OCI-LY7 (cell line): ENCODE data around the gene EXT2. TPM values are rescaled to one million over a fixed set of nuclear protein-coding genes. Genes with fewer than 3 reads are reported as not detected.

ENCODE experiments used
- BruUV-seq: library from RNA; stranded (reverse); fragments of 400-500 nt; replicated peaks from 2 replicates; lab custom pipeline; 2021; lab: Mats Ljungman, UMichigan
- CTCF ChIA-PET: fragments of 300-600 bp; sonication (Branson Sonifier 250); formaldehyde crosslinking; loops from one replicate; lab custom pipeline; 2022; ENCODE audit warnings: antibody characterized with exemption; ENCODE audit not compliant: unreplicated experiment; lab: Charles Lee
- POLR2A ChIA-PET: fragments of 300-600 bp; sonication (Branson Sonifier 250); formaldehyde crosslinking; loops from one replicate; lab custom pipeline; 2022; ENCODE audit warnings: antibody characterized with exemption; lab: Charles Lee
- DNase-seq: peaks from one replicate; pipeline ENCODE4 v3.0.0-alpha.2; 2015; ENCODE audit warnings: low spot score
- H2AFZ ChIP-seq: fragments of 200-600 bp; sonication (generic), shearing (Covaris generic); 2 replicates; pipeline ENCODE4 v1.6.1; 2014; ENCODE audit warnings: mild to moderate bottlenecking, antibody characterized with exemption, low read length, moderate library complexity
- H3K27ac ChIP-seq: fragments of 200-600 bp; sonication (generic); 2 replicates; pipeline ENCODE4 v1.5.1; 2014; ENCODE audit warnings: mixed run types, low read depth, mild to moderate bottlenecking, moderate library complexity, low read length, inconsistent platforms; ENCODE audit not compliant: poor library complexity, severe bottlenecking
- H3K36me3 ChIP-seq: fragments of 200-600 bp; sonication (generic); 2 replicates; pipeline ENCODE4 v1.6.1; 2014; ENCODE audit warnings: mild to moderate bottlenecking, antibody characterized with exemption, low read length, moderate library complexity, mixed read lengths; ENCODE audit not compliant: insufficient read depth
- H3K4me1 ChIP-seq: fragments of 200-600 bp; sonication (generic); 2 replicates; pipeline ENCODE4 v1.5.1; 2014; ENCODE audit warnings: mild to moderate bottlenecking, low read length; ENCODE audit not compliant: insufficient read depth, poor library complexity, severe bottlenecking
- H3K4me2 ChIP-seq: fragments of 200-600 bp; sonication (generic); 2 replicates; pipeline ENCODE4 v1.6.1; 2014; ENCODE audit warnings: mild to moderate bottlenecking, low read length
- H3K4me3 ChIP-seq: fragments of 200-600 bp; sonication (generic); 2 replicates; pipeline ENCODE4 v1.5.1; 2014; ENCODE audit warnings: mild to moderate bottlenecking, low read depth, low read length; ENCODE audit not compliant: poor library complexity, severe bottlenecking
- H3K79me2 ChIP-seq: fragments of 200-600 bp; sonication (generic); 2 replicates; pipeline ENCODE4 v1.6.1; 2016; ENCODE audit warnings: low read depth, mild to moderate bottlenecking, low read length, moderate library complexity, mixed read lengths; ENCODE audit not compliant: insufficient read depth
- H3K9me2 ChIP-seq: fragments of 200-600 bp; sonication (generic); 2 replicates; pipeline ENCODE4 v1.6.1; 2016; ENCODE audit warnings: mild to moderate bottlenecking, low read length, mixed read lengths; ENCODE audit not compliant: insufficient read depth
- H3K9me3 ChIP-seq: fragments of 200-600 bp; sonication (generic); 2 replicates; pipeline ENCODE4 v1.6.1; 2014; ENCODE audit warnings: mild to moderate bottlenecking, mixed run types, low read length, mixed read lengths
- H4K20me1 ChIP-seq: fragments of 200-600 bp; sonication (generic); 2 replicates; pipeline ENCODE4 v1.6.1; 2014; ENCODE audit warnings: mild to moderate bottlenecking, antibody characterized with exemption, low read length, moderate library complexity, mixed read lengths; ENCODE audit not compliant: insufficient read depth
- CTCF ChIP-seq: fragments of 200-600 bp; sonication (generic); conservative IDR thresholded peaks from 2 replicates; pipeline ENCODE4 v1.5.1; 2014; ENCODE audit warnings: mild to moderate bottlenecking, antibody characterized with exemption, low read length, moderate library complexity, mixed read lengths
- EZH2phosphoT487 ChIP-seq: fragments of 200-600 bp; sonication (generic); IDR thresholded peaks from 2 replicates; pipeline ENCODE4 v1.6.1; 2018; ENCODE audit warnings: low read depth, borderline replicate concordance, mild to moderate bottlenecking, mixed run types, antibody characterized with exemption, low read length, moderate library complexity, mixed read lengths
- intact Hi-C: fragments of 100-400 bp; cut with micrococcal nuclease; formaldehyde crosslinking; loops from one replicate; pipeline ENCODE4 v1.10.0; 2022; ENCODE audit not compliant: unreplicated experiment
- total RNA-seq, 2 experiments: library from RNA; depleted of rRNA in 1 of 2; stranded (reverse); fragments of >200 nt in 1 of 2; shearing (Covaris generic) in 1 of 2; gene quantifications; 2 replicates each; pipeline ENCODE4 v1.2.3, GENCODE V29; 2014 to 2022

EXT2 gene
- total RNA-seq, 2 experiments from 2014 or later = 22.3 to 31.8 TPM

- no peaks in the 10 kb centered on the region for H3K4me1 ChIP-seq
- no peak for DNase-seq
- no peaks in the 10 kb centered on the region for H3K9me2 ChIP-seq
- H3K79me2 ChIP-seq = no peaks in the 10 kb centered on the region
- no peak overlapping the region for H2AFZ ChIP-seq
- no peaks in the 10 kb centered on the region for H4K20me1 ChIP-seq
- no peak overlapping the region for H3K27ac ChIP-seq
- ChIA-PET POLR2A (interaction anchor here (0.6 kb wide), 1 partner anchor 27 kb away, joined by 3 read pairs; no protein-coding TSS in a partner anchor), CTCF (no interaction called here)
- BruUV-seq = no TSS peak
- peaks cover 60% of the 10 kb centered on the region; the same call in 1 of the 2 replicates for H3K36me3 ChIP-seq
- H3K9me3 ChIP-seq = no peaks in the 10 kb centered on the region
- intact Hi-C loops = no loop called here
- no peak overlapping the region for H3K4me3 ChIP-seq
- no peak overlapping the region for H3K4me2 ChIP-seq
- TF ChIP-seq EZH2phosphoT487 = no peak
- no peak for TF ChIP-seq CTCF
These were observed 33.3 kb downstream of the EXT2 start for GRCh38 chr11:44128729-44129128.

GRCh38 chr11:44130751-44131150, 35.3 kb downstream of the EXT2 start:
- H3K9me3 ChIP-seq = no peaks in the 10 kb centered on the region
- H3K4me2 ChIP-seq = no peak overlapping the region
- H3K9me2 ChIP-seq = no peaks in the 10 kb centered on the region
- H3K27ac ChIP-seq = no peak overlapping the region
- H4K20me1 ChIP-seq = no peaks in the 10 kb centered on the region
- intact Hi-C loops = no loop called here
- H3K4me1 ChIP-seq = no peaks in the 10 kb centered on the region
- H3K4me3 ChIP-seq = no peak overlapping the region
- POLR2A ChIA-PET = no interaction called here
- H2AFZ ChIP-seq = no peak overlapping the region
- H3K36me3 ChIP-seq = peaks cover 48% of the 10 kb centered on the region; the same call in 1 of the 2 replicates
- TF ChIP-seq EZH2phosphoT487 = no peak
- no peak for TF ChIP-seq CTCF
- DNase-seq = no peak
- no TSS peak for BruUV-seq
- CTCF ChIA-PET = no interaction called here
- H3K79me2 ChIP-seq = no peaks in the 10 kb centered on the region

GRCh38 chr11:44133335-44133946, 38.0 kb downstream of the EXT2 start:
- Histone ChIP-seq H4K20me1 (no peaks in the 10 kb centered on the region), H3K9me3 (no peaks in the 10 kb centered on the region), H3K36me3 (peaks cover 22% of the 10 kb centered on the region; the same call in 1 of the 2 replicates), H3K9me2 (no peaks in the 10 kb centered on the region), H3K4me2 (no peak overlapping the region), H3K4me1 (no peaks in the 10 kb centered on the region), H3K4me3 (no peak overlapping the region), H2AFZ (no peak overlapping the region), H3K79me2 (no peaks in the 10 kb centered on the region), H3K27ac (no peak overlapping the region)
- CTCF ChIA-PET = no interaction called here
- POLR2A ChIA-PET = interaction anchor here (1.2 kb wide), 1 partner anchor 75 kb away, joined by 3 read pairs; no protein-coding TSS in a partner anchor
- TF ChIP-seq EZH2phosphoT487 (no peak), CTCF (peak; percentile 80)
- no TSS peak for BruUV-seq
- peak; percentile 18 for DNase-seq
- intact Hi-C loops = no loop called here
